Endometrium (tissue), 2 donors: Measurements from ENCODE around the gene TMEM95.

Experiments
- FAIRE-seq: peaks from 2 replicates; lab custom pipeline; 2012; peaks lifted over from hg19 to GRCh38; lab: Jason Lieb, UNC
- donor health status: control.
- donor health status: control.

Gene TMEM95

DNA sequence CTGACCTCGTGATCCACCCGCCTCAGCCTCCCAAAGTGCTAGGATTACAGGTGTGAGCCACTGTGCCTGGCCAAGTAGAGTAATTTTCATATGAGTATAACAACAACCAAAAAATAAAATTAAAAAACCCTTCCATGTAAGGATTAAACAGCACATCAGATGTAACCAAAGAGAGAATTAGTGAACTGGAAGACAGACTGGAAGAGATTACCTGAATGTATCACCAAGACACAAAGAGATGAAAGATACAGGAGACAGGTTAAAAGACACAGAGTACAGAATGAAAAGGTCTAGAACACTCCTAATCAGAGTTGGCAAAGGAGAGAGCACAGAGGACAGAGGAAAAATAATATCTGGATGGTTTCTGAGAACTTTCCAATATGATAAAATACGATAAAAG lies 24.2 kb downstream of the TMEM95 start:
- no peak for FAIRE-seq

DNA sequence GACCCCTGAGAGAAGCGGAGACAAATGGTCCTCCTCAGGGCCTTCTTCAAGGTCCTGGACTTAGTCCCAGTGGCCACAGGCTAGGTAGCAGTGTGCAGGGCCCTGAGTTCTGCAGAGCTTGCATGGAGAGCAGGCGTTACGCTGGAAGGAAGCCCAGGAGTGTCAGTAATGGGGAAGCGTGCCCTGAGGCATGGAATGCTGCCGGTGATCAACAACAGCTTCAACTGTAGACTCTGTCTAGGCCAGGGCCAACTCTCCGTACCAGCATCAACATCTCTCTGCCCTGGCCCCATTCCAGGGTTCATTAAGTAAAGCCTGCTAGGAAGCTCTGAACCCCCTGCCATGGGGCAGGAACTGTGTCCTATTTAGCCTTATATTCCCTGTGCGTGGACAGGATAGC lies 25.4 kb downstream of the TMEM95 start:
- no peak for FAIRE-seq

GRCh38 chr17:7380855-7381683 lies 26.1 kb downstream of the TMEM95 start, which contains the start of gene TNK1:
TNK1 (plus strand) TSS chr17:7381089; CDS start chr17:7382927, 1,838 bp downstream.
- no peak for FAIRE-seq

DNA sequence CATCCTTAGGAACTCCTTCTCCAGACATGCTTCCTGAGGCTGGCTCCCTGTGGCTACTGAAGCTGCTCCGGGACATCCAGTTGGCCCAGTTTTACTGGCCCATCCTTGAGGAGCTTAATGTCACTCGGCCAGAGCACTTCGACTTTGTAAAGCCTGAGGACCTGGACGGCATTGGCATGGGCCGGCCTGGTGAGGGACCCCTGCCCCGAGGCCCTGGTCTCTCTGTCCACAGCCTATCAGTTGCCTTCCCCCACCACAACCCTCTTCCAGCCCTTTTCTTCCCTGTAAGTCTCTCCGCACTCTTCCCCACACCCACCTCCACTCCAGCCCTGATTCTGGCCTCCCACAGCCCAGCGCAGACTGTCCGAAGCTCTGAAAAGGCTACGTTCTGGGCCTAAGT lies 27.9 kb downstream of the TMEM95 start:
- FAIRE-seq, result no peak

- no peak for FAIRE-seq
Observed at GRCh38 chr17:7383371-7383741, 28.4 kb downstream of the TMEM95 start.

DNA sequence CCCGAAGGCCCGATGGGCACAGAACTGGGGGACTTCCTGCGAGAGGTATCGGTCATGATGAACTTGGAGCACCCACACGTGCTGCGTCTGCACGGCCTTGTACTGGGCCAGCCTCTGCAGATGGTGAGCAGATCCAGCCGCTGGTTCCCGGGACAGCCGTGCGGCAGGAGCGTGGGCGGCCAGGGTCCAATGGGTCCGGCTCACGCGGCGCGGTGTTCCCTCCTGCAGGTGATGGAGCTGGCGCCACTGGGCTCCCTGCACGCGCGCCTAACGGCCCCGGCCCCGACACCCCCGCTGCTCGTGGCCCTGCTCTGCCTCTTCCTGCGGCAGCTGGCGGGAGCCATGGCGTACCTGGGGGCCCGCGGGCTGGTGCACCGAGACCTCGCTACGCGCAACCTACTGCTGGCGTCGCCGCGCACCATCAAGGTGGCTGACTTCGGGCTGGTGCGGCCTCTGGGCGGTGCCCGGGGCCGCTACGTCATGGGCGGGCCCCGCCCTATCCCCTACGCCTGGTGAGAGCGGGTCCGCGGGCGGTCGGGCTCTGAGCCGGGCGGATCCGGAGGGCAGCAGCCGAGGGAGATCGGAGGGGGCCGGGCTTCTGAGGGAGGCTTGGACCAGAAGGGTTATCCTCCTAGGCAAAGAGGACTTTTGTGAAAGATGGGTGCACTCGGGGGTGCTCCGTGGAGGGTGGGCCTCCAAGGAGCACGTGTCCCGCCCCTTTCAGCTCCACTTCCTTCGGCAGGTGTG lies 29.0 kb downstream of the TMEM95 start:
- FAIRE-seq, result no peak

GRCh38 chr17:7384489-7385081 lies 29.6 kb downstream of the TMEM95 start:
- no peak for FAIRE-seq

DNA sequence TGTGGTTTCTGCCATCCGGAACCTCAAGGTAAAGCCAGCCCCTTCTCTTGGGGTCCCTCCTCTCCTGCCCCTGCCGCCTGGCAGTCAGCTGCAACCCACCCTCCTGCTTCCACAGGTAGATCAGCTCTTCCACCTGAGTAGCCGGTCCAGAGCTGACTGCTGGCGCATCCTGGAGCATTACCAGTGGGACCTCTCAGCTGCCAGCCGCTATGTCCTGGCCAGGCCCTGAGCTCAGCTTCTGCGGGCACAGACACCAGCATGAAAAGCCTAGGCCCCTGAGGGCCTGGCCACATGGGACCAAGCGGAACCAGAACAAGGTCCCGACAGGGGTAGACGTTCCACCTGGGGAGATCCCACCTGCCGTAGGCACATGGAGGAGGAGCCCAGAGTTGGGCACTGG lies 33.9 kb downstream of the TMEM95 start:
- FAIRE-seq, result no peak

GRCh38 chr17:7389924-7390910 lies 35.3 kb downstream of the TMEM95 start:
- no peak for FAIRE-seq

DNA sequence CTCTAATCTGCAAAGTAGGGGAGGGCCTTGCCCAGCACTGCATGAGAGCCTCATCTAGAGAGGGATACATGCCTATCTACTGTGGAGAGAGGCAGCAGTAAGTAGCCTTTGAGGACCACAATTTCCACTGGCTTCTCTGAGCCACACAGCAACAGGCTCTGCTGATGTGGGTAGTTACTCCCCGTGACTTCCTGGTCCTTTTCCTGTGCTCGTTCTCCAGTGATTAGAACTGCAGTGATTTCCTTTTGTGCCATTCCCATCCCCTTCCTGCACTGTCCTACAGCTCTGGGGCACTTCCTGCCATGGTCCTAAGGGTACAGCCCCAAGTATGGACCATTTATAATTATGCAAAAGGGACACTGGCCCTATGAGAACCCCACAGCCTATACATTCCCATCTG lies 36.4 kb downstream of the TMEM95 start:
- no peak for FAIRE-seq

GRCh38 chr17:7392696-7393612 lies 38.0 kb downstream of the TMEM95 start:
- no peak for FAIRE-seq

DNA sequence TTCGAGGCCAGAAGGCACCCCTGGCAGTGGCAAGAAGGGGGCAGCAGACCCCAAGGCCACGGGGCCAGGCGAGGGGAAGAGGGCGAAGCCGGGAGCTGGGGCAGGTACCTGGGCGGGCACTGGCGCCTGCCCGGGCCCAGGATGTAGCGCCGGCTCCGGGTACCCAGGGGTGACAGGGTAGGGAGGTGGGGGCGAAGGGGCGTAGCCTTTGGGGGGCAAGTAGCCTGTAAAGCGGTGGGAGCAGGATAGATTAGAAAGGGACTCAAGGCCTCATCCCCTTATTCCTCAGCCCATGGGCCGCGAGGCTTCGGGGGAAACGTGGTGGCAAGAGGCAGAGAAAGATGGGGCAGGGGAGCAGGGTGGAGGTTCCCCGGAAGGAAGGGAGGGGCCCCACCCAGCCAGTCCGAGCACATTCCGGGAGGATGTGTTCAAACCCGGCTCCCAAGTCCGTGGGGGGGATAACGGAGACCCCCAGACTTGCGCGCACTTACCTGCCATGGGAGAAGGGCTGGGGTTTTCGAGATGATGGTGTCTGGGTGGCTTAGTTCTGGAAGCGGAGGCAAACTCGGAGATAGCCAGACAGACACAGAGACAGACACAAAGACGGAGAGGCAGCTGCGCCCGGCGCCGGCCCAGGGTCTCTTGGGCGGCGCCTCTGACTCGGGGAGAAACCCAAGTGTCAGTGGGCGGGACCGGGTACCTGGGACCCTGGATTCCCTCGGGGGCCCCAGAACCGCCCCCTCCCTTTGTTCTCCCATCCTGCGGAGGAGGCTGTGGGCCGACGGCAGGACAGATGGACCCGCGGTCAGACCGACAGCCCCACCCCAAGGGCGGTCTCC lies 38.9 kb downstream of the TMEM95 start:
- FAIRE-seq, result no peak

DNA sequence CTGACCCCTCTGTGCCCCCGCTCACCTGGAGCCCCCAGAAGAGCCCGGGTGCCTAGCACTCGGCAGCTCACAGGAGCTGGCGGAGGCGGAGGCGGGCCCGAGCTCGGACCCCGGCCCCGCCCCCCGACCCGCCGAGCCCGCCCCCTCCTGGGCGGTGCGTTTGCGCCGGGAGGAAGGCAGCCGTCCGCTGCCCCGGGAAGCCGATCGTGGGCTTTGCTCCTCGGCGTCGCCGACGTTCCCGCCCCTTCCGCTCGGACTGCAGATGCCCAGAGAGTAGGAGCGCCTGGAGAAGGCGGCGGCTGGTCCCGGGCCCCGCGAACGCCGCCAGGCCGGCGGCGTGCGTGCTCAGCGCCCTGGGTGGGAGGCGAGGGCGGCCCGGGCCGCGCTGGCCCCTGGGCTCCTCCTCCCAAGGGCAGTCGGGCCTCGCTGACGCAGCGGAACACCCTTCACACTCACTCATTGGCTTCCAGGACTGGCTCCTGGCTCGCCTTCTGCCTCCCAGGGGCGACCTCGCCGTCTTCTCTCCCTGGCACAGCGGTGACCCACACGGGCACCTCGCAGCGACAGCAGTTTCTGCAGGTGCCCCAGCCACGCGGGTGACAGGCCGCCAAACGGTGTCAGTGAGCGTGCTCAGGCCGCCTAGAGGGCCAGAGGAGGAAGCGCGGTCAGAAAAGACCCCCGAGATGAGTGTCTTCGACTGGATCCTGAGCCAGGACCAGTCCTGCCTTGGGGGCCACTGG lies 39.7 kb downstream of the TMEM95 start, which contains the start of gene PLSCR3:
Gene PLSCR3 (minus strand): TSS at position 74 of the 740 bp plus-strand sequence. CDS start 415 bp downstream, outside the sequence.
- no peak for FAIRE-seq

DNA sequence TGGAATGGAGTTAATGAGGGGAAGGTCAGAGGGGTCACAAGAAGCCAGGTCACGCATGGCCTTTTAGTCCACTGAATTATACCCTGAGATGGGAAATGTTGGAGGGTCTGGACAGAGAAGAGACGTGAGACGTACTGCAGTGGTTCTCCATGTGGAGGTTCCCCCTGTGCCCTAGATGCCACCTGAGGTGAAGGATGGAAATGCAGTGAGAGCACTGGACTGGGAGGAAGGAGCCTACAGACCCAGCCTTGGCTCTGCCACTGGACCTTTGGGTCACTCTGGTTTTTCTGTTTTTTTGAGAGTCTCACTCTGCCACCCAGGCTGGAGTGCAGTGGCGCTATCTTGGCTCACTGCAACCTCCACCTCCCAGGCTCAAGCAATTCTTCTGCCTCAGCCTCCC lies 41.2 kb downstream of the TMEM95 start:
- FAIRE-seq, result no peak

GRCh38 chr17:7398612-7399011 lies 43.7 kb downstream of the TMEM95 start:
- no peak for FAIRE-seq

GRCh38 chr17:7403043-7403726 lies 48.2 kb downstream of the TMEM95 start:
- FAIRE-seq, result no peak

DNA sequence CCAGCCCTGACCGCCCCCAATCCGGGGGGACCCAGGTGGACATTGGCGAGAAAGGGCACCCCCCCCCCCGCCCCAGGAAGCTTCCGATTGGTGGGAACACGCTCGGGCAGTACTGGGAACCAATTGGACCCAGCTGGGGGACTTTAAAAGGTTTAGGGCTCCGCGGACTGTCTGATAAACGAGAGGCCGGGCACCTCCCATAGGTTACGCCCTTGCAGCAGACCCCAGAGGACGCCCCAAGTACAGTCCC lies 48.7 kb downstream of the TMEM95 start:
- no peak for FAIRE-seq

DNA sequence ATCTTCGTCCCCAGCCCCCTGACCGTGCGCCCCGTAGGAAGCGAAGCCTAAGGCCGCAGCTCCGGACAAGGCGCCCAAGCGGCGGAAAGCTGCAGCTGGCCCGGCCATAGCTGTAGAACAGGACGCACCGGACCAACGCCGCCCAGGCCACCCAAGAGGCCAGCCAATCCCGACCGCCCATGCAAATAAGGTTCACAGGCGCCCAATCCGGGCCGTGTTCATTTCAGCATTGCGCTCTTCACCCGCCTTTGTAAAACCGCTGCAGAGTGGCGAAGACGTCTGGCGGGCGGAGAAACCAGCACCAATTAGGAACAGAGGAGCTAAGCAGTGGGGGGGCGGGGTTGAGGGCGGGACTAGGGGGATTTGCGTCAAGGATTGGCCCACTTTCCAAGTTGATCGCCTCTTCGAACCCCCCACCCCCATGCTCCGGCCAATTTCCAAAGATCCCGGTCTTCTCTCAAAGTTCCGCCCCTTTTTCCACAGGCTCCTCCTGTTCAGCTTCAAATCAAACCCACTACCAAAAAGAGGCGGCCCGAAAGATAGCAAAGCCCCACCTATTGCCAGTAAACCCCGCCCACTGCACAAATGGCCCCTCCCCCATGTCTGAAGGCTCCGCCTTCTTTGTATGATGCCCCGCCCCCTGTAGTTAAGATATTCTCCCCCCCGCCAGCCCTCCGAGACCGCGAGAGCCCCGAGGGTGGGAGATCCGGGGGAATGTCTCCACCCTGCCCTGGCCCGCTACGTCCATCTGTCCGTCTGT lies 49.2 kb downstream of the TMEM95 start, which contains the start of gene TMEM256:
Gene TMEM256 (minus strand): TSS at position 121 of the 760 bp plus-strand sequence. CDS start 13 bp downstream, at position 108.
- FAIRE-seq, result peak; percentile 98
